DMS 273 treated with DMSO at 0.1 percent for 48 hours (cell line): ENCODE data around the gene SLC39A2.
"Not testable (repeated sequence)": the region's sequence is repeated elsewhere in the genome, so short reads cannot be mapped to it uniquely, and the experiment has no call there.

Experiments used
- DNase-seq: peaks from one replicate; lab custom pipeline; 2025; lab: John Stamatoyannopoulos, UW

The SLC39A2 gene

DNA sequence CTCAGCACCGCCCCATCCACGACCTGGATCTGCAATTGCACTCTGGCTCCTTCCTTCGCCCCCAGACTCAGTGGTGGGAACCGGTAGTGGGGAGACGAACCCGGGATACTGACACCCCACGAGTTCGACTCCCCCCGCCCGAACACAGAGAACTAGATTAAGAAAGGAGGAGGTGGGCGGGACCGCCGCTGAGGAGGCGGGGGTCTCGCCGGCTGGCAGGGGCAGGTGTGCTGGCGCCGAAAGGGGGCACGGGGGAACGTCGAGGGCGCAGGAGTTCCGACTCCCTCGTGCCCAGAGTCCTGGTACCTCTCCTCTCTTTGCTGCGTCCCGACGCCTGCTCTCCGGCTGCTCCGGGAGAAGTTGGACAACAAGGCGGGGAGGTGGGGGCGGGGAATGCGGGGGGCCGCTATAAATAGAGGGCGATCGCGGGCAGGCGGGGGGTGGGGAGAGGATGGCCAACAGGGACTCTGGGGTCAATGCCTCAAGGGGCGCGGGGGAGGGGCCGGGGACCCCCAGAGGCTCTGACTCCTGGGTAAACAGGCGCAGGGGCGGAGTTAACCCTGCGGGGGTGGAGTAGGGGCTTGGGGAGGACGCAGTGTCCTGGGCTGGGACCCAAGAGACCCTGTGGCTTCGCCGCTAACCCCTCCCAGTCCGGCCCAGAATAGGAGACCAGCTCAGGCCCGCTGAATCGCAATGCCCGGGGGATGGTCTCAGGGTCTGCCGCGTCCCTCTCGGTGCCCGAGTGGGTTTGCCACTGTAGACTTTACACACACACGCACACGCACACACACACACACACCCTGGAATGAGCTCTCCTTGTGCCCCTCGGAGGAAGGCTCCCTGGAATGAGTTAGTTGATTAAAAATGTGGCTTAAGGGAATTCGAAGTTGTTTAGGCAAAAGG, 26.5 kb downstream of the SLC39A2 start:
- DNase-seq: no peak

DNA sequence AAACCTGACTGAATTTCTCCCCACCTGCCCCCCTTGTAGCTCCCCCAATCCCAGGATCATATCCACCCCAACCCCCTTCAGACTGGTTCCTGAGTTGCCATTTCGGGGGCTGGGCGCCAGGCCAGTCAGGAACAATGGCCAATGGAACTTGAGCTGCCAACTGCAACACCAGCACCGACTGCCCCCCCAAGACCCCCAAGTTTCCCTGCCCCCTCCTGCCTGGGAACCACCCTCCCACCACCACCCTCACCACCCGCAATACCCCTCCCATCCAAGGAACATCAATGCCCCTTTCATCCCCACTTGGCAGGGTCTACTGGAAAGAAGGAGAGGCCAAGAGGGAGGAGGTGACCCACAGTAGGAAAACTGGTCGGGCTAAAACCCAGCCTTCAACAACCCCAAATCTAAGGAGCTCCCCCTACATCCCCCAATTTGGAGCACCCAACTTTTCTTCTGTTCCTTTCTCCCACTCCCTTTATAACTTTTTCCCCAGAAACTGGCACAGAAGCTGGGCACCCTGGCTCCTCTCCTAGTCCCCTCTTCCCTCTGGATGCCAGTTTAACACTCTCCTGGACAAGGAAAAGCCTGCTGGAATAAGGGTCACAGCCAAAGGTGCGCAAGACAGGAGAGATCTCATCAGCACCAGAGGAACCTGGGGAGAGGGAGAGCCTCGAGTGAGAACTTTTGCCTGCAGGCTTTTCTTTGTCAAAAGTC, 27.3 kb downstream of the SLC39A2 start:
- DNase-seq: no peak

DNA sequence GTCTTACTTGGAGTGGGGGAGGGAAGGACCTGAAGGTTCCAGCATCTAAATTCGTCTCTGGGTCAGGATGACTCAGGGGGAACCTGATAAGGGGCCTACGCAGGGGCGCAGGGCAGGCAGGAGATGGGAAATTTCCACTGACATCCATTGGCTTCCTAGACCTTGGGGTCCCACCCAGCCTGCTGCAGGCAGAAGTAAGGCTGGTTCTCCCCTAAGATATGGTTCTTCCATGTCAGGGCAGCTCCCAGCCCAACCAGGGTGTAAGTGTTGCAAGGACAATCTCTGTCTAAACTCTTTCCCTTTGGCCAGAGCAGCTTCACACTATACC, 27.9 kb downstream of the SLC39A2 start:
- no peak for DNase-seq

DNA sequence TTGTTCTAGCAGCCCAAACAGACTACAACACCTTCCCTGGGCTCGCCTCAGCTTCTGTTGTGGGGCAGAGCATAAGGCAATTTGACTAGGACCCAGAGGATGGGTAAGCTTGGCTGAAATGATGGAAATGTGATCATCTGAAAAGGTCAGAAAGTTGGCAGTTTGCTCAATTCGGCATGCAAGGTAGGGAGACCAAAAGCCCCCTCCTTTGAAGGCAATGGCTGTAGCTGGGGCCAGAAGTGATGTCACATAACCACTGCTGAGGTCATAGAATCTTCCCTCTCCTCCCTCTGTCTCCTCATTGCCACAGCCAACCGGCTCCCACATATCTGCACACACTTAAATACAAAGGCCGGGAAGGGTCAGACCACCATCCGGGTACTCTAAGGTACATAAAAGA, 30.8 kb downstream of the SLC39A2 start, which contains the start of gene TPPP2:
TPPP2 (plus strand) TSS at position 301 of the 400 bp plus-strand sequence. CDS start 365 bp downstream, outside the sequence.
- DNase-seq: no peak

DNA sequence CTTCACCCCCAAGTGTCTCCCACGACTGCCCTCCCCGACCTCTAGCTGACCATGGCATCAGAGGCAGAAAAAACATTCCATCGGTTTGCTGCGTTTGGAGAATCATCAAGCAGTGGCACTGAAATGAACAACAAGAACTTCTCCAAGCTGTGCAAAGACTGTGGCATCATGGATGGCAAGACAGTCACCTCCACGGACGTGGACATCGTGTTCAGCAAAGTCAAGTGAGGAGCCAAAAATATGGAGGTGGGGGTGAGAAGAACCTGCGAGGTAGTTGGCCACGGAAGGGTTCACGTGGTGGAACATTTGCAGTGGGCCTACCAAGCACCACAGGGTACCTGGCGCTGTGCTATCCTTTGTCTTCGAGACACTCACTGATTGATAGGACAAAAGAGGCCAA, 31.4 kb downstream of the SLC39A2 start:
- no peak for DNase-seq

DNA sequence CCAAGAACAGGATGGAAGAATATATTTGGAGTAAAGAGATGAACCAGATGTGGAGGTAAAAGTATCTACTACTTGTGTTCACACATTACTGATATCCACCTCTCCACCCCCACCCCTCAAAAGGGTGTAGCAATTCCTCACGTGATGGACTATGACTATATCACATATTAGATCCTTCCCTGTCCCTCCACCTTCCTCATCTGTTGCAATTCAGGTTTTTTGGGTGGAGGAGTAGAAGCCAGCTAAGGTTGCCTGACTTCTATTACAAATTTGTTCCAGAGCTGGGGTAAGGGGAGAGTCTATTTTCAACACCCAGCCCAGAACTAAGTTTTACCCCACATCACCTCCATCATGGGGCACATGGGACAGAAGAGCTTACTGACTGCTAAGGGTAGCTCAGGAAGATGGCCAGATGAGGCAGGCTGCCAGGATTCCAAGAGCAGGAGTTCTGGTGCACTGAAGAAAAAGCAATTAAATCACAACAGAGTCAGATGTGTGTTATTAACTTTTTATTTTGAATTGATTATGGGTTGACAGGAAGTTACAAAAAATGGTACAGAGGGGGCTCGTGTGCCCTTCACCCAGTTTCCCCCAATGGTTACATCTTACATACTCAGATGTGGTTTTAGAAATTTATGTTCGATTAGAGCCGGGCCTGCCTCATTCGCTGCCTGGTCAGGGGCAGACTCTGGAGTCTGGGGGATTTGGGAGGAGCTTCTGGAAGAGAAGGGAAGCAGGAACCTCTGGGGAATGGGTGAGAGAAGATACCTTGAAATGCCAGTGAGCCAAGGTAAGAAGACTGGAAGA, 33.4 kb downstream of the SLC39A2 start:
- DNase-seq: no peak

DNA sequence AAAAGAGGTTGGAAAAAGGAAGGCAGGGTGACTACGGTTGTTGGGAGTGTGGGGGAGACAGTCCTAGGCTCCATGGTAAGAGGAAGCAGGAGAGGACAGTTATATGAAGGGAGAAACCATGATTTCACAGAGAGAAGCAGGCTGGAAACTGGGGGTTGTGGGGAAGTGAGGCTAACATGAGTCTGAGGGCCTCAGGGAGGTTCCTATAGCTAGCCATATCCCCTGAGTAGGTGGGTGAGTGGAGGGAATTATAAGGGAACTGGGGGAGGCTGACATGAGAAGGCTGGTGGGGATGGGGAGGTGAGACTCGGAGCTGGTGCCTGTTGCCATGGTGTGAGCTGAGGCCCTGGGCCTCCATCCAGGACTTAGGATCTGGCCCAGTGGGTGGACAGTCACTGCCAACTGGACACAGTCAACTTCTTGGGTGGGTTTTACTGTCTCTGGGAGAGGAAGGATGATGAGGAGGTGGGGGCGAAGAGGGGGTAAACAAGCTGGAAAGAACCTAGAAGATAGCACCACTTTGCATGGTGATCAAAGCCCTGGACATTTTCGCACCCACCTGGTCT, 34.1 kb downstream of the SLC39A2 start:
- DNase-seq: no peak

DNA sequence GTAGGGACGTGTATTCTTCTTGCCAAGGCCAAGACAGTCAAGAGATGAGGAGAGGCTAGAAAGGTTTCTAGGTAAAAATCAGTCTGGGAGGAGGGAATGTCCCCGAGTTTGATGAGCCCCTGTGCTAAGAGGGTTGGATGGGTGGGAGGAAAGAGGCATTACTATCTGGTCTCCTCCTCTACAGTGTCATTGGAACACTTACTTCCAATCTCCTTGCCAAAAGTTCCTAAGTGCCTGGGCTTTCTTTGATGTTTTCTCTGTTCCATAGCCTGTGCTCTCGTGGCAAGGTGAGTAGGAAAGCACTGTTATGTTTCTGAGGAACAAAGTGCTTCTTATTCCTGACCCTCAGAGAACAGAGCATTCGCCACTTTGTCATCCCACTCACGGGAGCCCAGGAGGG, 35.6 kb downstream of the SLC39A2 start, which contains the start of gene RNASE13:
RNASE13 (minus strand) TSS at position 101 of the 400 bp plus-strand sequence. CDS start 519 bp downstream, outside the sequence.
- DNase-seq: no peak

DNA sequence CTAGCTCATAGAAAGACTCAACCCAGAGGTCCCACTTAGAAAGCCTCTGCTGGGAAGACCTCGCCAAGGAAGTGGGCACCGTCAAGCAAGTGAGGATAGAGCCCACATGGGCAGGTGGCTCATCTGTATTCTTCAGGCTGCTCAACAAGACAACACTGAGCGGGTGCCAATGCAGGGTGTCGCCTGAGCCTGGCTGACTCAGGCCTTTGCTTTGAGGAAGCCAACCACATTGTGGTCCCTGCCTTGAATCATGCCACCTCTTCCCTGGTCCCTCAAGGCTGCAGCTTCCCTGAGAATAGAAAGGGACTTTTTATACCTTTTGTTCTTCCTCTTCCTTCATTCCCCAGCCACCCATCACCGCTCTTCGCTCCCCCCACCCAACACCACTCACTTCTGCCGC, 37.7 kb downstream of the SLC39A2 start:
- no peak for DNase-seq

DNA sequence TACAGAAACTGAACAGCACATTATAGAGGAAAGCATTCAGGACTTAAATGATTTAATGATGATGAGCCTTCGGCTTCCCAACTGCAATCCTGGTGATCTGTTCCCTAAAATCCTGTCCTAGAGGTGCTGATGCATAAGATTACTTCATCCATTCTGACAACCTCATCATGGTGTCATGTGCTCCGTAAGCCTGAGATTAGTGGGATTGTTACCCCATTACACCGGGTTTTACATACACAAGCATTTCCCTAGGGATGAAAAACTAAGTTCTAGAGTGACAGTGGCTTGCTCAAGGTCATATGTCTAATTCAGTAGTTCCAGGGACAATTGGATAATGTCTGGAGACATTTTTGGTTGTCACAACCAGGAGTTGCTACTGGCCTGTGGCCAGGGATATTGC, 38.1 kb downstream of the SLC39A2 start:
- DNase-seq: no peak

DNA sequence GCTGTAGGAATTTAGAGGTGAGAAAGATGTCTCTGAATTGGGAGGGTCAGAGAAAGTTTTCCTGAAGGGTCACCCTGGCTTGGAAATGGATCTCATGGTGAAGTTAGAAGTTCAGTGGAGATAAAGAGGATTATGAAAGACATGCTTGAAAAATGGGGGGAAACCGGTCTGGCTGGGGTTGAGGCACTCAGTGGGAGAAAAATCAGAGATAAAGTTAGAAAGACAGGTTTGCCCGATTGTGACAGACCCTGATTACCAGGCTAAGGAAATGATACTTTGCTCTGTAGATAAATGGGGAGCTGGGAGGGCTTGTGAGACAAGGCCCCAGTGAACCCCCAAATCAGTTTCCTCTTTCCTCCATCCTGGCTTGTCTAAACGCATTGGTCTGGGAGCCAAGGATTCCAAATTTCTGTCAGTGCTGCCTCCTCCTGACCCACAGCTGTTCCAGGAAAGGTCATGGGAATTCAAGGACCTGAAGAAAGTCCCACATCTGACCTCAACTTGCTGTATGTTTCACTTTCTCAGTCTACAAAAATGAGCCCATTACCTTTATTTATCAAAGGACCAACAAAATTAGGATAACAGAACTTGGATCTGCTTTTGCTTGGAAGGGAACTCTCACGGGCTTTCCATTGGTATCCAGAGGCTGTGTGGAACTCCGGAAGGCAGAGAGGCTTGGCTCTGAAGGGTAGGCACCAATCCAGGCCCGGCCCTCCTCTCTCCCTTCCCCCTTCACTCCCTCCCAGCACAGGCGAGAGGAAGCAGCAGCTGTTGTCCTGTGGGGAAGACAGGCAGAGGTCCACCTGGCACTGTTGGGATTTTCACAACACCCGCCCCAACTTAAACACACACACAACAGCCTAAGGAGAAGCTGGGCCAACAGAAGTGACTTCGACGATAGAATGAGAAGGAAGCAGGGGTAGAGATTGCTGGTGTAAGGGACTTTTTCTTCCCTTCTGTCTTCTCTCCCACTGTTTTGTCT, 39.6 kb downstream of the SLC39A2 start:
- DNase-seq: peak; percentile 66

DNA sequence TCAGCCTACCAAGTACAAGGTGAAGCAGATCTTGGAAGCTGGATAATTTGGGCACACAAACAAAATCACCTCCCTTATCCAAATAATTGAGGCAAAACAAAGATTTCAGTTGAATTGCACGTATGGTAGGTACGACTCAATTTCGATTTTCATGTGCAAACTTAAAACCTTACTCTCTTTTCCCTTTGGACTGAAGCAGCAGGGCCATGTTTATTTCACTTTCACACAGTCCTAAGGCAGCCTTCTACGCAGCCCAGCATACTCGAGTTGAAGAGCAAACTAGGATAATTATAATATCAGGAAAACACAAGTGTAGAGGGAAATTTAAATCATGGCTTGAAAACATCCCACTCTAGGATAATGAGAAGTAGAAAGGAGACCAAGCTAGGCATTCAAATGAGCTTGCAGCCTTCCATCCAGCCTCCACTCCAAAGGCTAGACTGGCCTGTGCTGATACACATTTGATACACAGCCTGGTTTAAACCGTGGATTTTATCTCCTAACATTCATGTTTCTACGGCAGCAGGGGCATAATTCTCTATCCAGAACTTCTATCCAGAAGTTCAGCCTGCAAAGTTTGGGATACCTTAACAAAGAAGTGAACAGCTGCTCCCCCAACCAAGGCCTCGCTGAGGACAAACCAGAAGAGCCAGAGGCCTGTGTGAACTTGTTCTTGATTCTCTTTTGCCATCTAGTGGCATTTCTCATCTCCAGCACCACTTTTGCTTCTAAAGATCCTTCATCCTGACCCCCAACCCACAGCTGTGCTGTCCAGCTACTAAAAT, 40.7 kb downstream of the SLC39A2 start:
- peak; percentile 60 for DNase-seq

DNA sequence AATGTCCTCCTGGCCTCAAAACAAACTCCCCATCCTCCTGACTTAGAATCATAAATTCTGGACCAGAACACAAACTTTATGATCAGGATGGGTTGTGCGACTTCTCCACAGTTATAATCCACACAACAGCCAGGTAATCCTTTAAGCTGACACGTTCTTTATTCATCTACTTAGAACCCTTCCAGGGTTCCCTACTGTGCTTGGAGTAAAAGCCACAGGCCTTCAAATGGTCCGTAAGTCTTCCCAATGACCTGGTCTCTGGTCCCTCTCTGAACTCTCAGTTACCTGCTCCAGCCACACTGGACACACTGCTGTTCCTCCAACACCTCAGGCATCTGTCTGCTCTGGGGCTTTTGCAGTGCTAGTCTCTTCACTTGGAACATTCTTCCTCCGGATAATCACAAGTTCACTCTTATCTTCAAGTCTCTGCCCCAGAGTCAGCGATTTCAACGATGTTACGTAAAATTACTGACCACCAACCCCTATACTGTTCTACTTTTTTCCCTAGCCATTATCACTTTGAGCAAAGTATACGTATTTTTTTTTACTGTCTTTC, 41.4 kb downstream of the SLC39A2 start:
- DNase-seq: no peak

DNA sequence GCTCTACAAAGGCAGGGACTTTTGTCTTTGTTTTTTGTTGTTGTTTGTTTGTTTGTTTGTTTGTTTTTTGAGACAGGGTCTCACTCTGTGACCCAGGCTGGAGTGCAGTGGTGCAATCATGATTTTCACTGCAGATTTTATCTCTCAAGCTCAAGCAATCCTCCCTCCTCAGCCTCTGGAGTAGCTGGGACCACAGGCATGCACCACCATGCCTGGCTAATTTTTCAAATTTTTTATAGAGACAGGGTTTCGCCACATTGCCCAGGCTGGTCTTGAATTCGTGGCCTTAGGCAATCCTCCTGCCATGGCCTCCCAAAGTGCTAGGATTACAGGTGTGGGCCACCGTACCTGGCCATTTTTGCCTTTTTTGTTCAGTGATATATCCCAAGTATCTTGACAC, 41.8 kb downstream of the SLC39A2 start:
- not testable (repeated sequence) for DNase-seq

DNA sequence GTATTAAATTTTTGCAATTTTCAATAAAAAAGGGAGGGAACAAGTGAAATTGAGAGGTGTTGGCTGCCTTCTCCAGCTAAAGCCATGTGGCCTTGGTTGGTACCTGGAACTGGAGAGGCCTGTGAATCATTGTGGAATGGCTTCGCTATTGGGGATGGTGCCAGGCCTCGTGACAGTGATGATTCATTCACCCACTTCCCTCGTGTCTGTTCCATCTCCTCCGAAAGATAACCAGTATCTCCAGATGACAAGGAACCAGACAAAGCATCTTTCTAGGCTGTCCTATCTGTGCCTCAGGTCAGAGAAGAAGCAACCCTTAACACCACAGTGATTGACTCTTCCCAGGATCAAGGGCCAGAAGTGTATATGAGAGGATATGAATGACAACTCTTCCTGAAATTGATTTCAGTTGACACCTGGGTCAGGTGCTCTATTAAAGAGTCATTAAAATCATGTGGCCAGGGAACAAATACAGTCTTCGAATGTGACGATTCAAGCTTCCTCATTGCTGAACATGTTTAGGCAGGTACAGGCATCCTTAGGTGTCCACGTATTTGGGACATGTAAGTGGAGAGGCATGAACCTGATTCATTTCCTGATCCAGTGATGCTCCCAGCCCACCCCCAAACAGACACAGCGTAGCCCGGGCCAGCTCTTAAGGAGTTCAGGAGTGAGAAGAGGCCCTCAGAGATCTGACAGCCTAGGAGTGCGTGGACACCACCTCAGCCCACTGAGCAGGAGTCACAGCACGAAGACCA, 42.8 kb downstream of the SLC39A2 start, which contains the start of gene RNASE7:
RNASE7 (plus strand) TSS at position 687 of the 758 bp plus-strand sequence. CDS start 631 bp downstream, outside the sequence.
- DNase-seq: no peak

DNA sequence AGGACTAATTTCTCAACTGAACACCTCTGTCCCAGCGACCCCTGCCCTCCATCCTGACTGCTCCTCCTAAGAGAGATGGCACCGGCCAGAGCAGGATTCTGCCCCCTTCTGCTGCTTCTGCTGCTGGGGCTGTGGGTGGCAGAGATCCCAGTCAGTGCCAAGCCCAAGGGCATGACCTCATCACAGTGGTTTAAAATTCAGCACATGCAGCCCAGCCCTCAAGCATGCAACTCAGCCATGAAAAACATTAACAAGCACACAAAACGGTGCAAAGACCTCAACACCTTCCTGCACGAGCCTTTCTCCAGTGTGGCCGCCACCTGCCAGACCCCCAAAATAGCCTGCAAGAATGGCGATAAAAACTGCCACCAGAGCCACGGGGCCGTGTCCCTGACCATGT, 43.8 kb downstream of the SLC39A2 start:
- DNase-seq: no peak

DNA sequence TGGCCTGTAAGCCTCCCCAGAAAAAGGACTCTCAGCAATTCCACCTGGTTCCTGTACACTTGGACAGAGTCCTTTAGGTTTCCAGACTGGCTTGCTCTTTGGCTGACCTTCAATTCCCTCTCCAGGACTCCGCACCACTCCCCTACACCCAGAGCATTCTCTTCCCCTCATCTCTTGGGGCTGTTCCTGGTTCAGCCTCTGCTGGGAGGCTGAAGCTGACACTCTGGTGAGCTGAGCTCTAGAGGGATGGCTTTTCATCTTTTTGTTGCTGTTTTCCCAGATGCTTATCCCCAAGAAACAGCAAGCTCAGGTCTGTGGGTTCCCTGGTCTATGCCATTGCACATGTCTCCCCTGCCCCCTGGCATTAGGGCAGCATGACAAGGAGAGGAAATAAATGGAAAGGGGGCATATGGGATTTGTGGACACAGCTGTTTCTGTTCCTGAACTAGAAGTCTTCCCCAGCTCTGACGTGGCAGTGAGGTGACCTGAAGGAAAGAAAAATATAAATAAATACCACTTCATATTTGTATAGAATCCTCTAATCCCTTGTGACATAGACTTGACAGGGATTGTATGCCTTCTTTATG, 44.4 kb downstream of the SLC39A2 start:
- no peak for DNase-seq

DNA sequence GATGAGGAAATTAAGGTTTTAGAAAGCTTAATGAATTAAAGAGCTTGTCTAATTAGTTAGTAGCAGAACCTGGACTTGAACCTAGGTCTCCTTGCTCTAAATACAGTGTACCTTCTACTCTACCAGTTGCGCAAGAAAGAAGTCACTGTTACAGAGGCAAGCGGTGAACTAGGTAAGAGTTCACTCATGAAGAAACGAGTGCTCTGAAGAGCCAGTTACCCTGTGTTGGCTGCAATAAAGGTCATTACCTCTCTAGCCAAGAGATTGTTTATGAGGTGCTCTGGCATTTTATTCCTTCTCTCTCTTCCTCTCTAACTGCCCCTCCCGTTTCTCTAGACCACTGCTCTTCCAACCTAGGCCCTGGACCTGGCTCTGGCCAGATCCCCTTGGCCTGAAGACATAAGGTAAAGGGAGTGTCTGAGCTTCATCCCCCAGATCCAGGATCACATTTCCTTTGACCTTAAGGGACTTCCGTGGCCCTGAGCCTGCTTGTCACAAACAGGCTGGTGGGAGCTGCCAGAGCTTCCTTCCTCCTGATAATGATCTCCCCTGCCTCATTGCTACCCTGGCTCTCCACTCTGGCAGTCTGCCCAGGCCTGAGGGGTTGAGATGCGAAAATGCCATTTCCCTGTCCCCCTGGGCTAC, 45.0 kb downstream of the SLC39A2 start:
- DNase-seq: no peak
